Chondrocyte (in vitro differentiated cells): ENCODE data around the gene LDLRAD1. TPM values are rescaled to one million over a fixed set of nuclear protein-coding genes. Genes with fewer than 3 reads are reported as not detected.

Experiments
- DNase-seq: peaks from one replicate; pipeline ENCODE4 v3.0.0; 2021; ENCODE audit warnings: mixed read lengths, low spot score
- H3K27ac Mint-ChIP-seq: one replicate; pipeline ENCODE4 v1.8.0; 2021; ENCODE audit warnings: mild to moderate bottlenecking, moderate library complexity, mixed read lengths; ENCODE audit not compliant: unreplicated experiment
- H3K27me3 Mint-ChIP-seq: 2 replicates; pipeline ENCODE4 v1.8.0; 2021; ENCODE audit warnings: low read depth, mixed read lengths
- H3K36me3 Mint-ChIP-seq: 2 replicates; pipeline ENCODE4 v1.8.0; 2021; ENCODE audit warnings: low read depth, mixed read lengths
- H3K4me1 Mint-ChIP-seq: 2 replicates; pipeline ENCODE4 v1.8.0; 2021; ENCODE audit warnings: low read depth, mild to moderate bottlenecking, mixed read lengths
- H3K4me3 Mint-ChIP-seq: one replicate; pipeline ENCODE4 v1.8.0; 2021; ENCODE audit warnings: mild to moderate bottlenecking, moderate library complexity, mixed read lengths; ENCODE audit not compliant: unreplicated experiment
- H3K9me3 Mint-ChIP-seq: 2 replicates; pipeline ENCODE4 v1.8.0; 2021; ENCODE audit warnings: low read depth, mixed read lengths
- CTCF ChIP-seq: fragments of 200-600 bp; sonication (generic); IDR thresholded peaks from 2 replicates; pipeline ENCODE4 v1.5.0; 2021; ENCODE audit warnings: antibody characterized with exemption, mild to moderate bottlenecking, moderate library complexity
- total RNA-seq: library from RNA; stranded (reverse); gene quantifications from 3 replicates; pipeline ENCODE4 v1.2.1, GENCODE V29; 2021

The LDLRAD1 gene
- total RNA-seq, 1 donor from 2014 or later, result not detected

- no peak overlapping the region for H3K4me3 Mint-ChIP-seq
- H3K27ac Mint-ChIP-seq, result peak overlapping the region; percentile 32
These were observed 27.5 kb upstream of the LDLRAD1 start for GRCh38 chr1:54045496-54045895.

GRCh38 chr1:54041806-54042205, 23.8 kb upstream of the LDLRAD1 start:
- TF ChIP-seq CTCF, result no peak
- DNase-seq, result no peak
- H3K4me3 Mint-ChIP-seq, result no peak overlapping the region

More at GRCh38 chr1:54045496-54045895, 27.5 kb upstream of the LDLRAD1 start:
- no peak for TF ChIP-seq CTCF
- DNase-seq, result no peak
- Mint-ChIP-seq H3K27me3 (no peaks in the 10 kb centered on the region), H3K4me1 (peaks cover 9% of the 10 kb centered on the region), H3K36me3 (peaks cover 10% of the 10 kb centered on the region), H3K9me3 (no peaks in the 10 kb centered on the region)

GRCh38 chr1:54037476-54037875, 19.5 kb upstream of the LDLRAD1 start:
- DNase-seq, result no peak
- H3K27me3 Mint-ChIP-seq, result no peaks in the 10 kb centered on the region
- no peak overlapping the region for H3K4me3 Mint-ChIP-seq
- H3K4me1 Mint-ChIP-seq, result no peaks in the 10 kb centered on the region
- H3K9me3 Mint-ChIP-seq, result no peaks in the 10 kb centered on the region
- no peak overlapping the region for H3K27ac Mint-ChIP-seq
- no peak for TF ChIP-seq CTCF
- peaks cover 32% of the 10 kb centered on the region for H3K36me3 Mint-ChIP-seq

More at GRCh38 chr1:54041806-54042205, 23.8 kb upstream of the LDLRAD1 start:
- Mint-ChIP-seq H3K9me3 (no peaks in the 10 kb centered on the region), H3K27ac (no peak overlapping the region), H3K36me3 (peaks cover 17% of the 10 kb centered on the region), H3K27me3 (no peaks in the 10 kb centered on the region), H3K4me1 (no peaks in the 10 kb centered on the region)

GRCh38 chr1:54028306-54029251, 10.6 kb upstream of the LDLRAD1 start:
- no peak for DNase-seq

More at GRCh38 chr1:54028306-54029251, 10.6 kb upstream of the LDLRAD1 start:
- Mint-ChIP-seq H3K4me3 (no peak overlapping the region), H3K9me3 (no peaks in the 10 kb centered on the region), H3K27ac (no peak overlapping the region), H3K4me1 (peaks cover 3% of the 10 kb centered on the region), H3K27me3 (no peaks in the 10 kb centered on the region), H3K36me3 (peaks cover 4% of the 10 kb centered on the region)
- no peak for TF ChIP-seq CTCF
